HG02885 (cell line): ENCODE measurements around the gene FURIN.
A peak's percentile ranks its signal among the peaks of the same experiment; 100 is the strongest.
"Not testable (repeated sequence)": the region's sequence is repeated elsewhere in the genome, so short reads cannot be mapped to it uniquely, and the experiment has no call there.

Source experiments
- ATAC-seq: cut with Tn5 transposase; IDR thresholded peaks from one replicate; pipeline ENCODE4 v1.9.1; 2021; ENCODE audit warnings: mild to moderate bottlenecking; ENCODE audit not compliant: unreplicated experiment, poor library complexity

Gene FURIN

DNA sequence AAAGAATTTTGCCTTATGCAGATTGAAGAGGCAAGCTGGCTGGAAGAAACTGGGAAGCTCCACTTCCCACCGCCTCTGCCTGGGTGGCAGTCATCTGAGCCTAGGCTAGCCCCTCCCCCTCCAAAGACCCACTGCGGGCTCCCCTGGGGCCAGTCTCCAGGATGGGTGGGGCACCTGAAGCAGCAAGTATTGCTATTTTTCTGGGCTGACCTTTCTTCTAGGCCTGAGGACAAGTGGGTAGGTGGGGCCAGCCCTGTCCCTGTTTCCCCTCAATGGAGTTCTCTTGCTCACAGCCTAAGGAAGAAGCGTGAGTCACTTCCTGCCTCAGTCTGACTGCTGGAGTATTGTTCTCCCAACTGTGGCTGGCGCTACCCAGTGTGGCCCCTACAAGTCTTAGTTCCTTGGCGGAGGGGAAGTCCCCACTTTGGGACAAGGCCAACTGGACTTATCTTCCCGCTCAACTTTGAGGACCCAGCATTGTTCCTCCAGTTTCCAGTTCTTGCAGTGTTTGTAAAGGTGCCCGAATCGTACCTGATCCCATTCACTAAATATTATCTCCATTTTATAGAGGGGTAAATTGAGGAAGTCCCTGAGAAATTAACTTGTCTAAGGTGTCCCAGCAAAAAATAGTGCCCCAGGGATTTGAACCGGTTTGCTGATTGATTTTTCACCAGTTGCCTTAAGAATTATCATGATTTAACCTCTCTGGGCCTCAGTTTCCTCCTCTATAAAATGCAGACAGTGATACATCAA, 1.4 kb downstream of the FURIN start:
- no peak for ATAC-seq

- peak; percentile 16 for ATAC-seq
Measured at GRCh38 chr15:90870354-90871138, 2.2 kb downstream of the FURIN start.

GRCh38 chr15:90871139-90871715, 2.8 kb downstream of the FURIN start:
- ATAC-seq, result peak; percentile 33

DNA sequence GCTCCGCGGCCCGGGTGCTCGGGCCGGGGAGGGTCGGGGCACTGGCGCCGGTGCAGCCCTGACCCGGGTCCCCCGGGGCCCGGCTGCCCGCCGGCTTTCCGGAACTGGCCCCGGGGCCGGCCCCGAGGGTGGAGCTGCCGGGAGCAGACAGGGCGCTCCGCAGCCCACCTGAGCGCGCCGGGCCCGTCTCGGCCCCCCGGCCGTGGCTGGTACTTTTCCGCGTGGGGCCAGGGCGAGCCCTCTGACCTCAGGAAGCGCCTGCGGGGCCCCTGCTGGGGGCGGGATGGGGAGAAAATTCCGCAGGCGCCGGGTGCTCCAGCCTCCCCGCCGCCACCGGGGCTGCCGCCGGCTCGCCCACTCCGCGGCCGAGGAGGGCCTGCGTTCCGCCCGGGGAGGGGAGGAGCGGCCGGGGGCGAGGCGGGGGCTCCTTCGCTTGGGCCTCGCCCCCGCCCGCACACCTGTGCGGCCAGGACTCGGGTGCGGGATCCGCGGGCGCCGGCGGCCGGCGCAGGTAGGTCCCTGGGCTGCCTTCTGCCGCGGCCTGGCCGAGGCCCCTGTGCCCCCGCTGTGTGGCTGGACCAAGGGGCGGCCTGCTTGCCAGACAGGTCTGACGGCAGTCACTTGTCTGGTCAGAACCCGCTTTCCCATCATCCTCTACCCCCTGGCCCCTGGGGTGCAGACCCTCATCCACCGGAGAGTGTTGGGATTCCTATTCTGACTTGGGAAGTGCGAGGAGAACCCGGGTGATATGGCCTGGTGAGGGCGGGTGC, 3.5 kb downstream of the FURIN start:
- ATAC-seq, result peak; percentile 37

GRCh38 chr15:90872486-90873184, 4.2 kb downstream of the FURIN start:
- ATAC-seq, result peak; percentile 24

- ATAC-seq, result no peak
Measured at GRCh38 chr15:90873488-90873997, 5.2 kb downstream of the FURIN start.

DNA sequence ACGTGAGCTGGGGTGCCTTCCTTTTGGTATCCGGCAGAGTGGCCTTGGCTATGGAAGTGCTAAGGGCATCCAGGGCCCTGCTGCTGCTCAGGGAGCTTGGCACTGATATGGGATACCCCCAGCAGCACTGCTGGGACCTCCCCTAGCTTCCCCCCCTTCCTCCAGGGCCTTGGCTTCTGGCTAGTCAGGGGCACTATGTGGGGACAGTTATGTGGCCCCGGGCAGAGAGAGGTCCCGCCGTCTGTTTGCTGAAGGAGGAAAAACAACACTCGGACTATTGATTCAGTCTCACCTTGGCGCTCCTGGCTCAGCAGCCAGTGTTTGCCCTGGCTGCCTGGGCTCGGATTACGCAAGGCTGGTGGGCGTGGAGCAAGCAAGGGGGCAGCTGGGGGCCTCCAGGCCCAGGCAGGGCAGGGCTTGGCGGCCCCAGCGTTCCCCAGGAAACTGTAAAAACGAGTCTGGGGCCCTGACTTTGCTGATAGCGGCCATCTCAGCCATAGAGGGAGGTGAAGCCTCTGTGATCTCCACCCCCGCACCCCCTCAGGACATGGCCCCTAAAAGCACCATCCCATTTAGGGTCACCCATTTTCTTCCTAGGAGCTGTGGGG, 5.7 kb downstream of the FURIN start:
- no peak for ATAC-seq

- ATAC-seq, result not testable (repeated sequence)
Measured at GRCh38 chr15:90874986-90875385, 6.6 kb downstream of the FURIN start.

- ATAC-seq, result no peak
Measured at GRCh38 chr15:90875549-90875981, 7.2 kb downstream of the FURIN start.

DNA sequence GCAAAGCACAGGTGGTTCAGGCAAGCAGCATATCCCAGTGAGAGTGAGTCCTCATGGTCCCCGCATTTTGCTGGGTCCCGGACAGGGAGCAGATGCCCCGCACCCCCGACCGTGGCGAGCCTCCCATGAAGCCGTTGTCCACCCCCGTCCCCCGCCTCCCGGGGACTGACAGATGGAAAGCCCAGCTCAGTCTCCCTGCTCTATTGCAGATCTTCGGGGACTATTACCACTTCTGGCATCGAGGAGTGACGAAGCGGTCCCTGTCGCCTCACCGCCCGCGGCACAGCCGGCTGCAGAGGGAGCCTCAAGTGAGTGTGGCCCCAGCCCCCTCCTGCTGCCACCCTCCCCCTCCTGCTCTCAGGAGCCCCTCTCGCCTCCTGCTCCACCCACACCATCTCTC, 7.7 kb downstream of the FURIN start:
- no peak for ATAC-seq

GRCh38 chr15:90876512-90877170, 8.3 kb downstream of the FURIN start:
- no peak for ATAC-seq

- ATAC-seq, result no peak
Measured at GRCh38 chr15:90877315-90877714, 8.9 kb downstream of the FURIN start.

- no peak for ATAC-seq
Measured at GRCh38 chr15:90877996-90878395, 9.6 kb downstream of the FURIN start.

DNA sequence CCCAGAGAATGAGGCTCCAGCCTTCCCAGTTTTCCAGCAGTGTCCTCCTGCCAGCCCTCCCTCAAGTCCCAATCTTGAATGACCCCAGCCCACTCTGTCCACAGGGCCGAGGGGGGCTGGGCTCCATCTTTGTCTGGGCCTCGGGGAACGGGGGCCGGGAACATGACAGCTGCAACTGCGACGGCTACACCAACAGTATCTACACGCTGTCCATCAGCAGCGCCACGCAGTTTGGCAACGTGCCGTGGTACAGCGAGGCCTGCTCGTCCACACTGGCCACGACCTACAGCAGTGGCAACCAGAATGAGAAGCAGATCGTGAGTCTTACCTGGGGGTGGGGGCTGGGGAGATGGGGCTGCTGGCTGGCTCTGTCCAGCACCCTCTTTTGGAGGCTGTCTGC, 10.3 kb downstream of the FURIN start:
- no peak for ATAC-seq

DNA sequence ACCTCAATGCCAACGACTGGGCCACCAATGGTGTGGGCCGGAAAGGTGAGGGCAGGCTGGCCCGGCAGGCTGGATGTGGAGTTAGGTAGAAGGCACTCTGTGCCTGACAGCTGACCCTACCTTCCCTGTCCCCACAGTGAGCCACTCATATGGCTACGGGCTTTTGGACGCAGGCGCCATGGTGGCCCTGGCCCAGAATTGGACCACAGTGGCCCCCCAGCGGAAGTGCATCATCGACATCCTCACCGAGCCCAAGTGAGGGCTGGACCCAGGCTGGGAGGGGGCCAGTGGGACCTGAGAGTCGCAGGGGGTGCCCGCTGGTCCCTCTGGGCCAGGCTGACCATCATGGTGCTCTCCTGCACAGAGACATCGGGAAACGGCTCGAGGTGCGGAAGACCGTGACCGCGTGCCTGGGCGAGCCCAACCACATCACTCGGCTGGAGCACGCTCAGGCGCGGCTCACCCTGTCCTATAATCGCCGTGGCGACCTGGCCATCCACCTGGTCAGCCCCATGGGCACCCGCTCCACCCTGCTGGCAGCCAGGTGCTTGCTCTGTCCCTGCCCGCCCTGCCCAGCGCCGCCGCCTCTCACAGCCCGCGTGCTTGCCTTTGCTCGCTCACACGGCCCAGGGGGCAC, 11.5 kb downstream of the FURIN start:
- no peak for ATAC-seq

DNA sequence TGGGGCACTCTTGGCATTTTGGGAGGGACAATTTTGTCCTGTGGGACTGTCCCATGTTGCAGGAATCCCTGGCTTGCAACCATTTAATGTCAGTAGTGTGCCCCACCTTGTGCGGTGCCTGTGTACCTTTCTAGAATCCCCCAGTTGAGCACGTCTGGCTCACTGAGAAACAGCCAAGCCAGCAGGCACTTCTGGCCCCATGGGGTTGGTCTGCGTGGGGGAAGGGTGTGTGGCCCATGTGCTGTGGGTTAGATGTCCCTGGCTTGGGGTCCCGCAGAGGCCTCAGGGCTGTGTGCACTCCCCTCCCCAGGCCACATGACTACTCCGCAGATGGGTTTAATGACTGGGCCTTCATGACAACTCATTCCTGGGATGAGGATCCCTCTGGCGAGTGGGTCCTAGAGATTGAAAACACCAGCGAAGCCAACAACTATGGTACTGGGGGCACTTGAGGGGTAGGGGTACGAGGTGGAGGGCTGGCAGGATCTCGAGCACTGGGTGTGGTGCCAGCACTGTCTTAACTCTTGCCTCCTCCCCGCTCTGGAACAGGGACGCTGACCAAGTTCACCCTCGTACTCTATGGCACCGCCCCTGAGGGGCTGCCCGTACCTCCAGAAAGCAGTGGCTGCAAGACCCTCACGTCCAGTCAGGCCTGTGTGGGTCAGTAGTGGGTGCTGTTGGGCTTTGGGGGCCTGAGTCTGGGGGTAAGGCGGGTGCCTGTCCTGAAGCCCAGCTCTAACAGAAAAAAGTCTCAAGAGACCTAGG, 12.2 kb downstream of the FURIN start:
- no peak for ATAC-seq

- ATAC-seq, result no peak
Measured at GRCh38 chr15:90881181-90881977, 13.0 kb downstream of the FURIN start.
